ENCODE measurements around the gene PLCB4.

GRCh38 chr20:9230406-9230805 lies 161.5 kb downstream of the PLCB4 start:
- no peak for TF ChIP-seq POLR2AphosphoS5 (IDR thresholded peaks at IDR 0.05; ENCODE audit: borderline replicate concordance, low read depth, low read length)
- TF ChIP-seq EZH2 (IDR thresholded peaks at IDR 0.05): no peak
